Activated CD8-positive, alpha-beta memory T cell treated with anti-CD3 and anti-CD28 coated beads, Interleukin-2, amount 50 U/mL, for 1 hour (primary cell): Measurements from ENCODE around the gene NT5DC4.

Experiments used
- DNase-seq: peaks from one replicate; pipeline ENCODE4 v3.0.0-alpha.2; 2020; ENCODE audit errors: extremely low read depth

Gene NT5DC4

DNA sequence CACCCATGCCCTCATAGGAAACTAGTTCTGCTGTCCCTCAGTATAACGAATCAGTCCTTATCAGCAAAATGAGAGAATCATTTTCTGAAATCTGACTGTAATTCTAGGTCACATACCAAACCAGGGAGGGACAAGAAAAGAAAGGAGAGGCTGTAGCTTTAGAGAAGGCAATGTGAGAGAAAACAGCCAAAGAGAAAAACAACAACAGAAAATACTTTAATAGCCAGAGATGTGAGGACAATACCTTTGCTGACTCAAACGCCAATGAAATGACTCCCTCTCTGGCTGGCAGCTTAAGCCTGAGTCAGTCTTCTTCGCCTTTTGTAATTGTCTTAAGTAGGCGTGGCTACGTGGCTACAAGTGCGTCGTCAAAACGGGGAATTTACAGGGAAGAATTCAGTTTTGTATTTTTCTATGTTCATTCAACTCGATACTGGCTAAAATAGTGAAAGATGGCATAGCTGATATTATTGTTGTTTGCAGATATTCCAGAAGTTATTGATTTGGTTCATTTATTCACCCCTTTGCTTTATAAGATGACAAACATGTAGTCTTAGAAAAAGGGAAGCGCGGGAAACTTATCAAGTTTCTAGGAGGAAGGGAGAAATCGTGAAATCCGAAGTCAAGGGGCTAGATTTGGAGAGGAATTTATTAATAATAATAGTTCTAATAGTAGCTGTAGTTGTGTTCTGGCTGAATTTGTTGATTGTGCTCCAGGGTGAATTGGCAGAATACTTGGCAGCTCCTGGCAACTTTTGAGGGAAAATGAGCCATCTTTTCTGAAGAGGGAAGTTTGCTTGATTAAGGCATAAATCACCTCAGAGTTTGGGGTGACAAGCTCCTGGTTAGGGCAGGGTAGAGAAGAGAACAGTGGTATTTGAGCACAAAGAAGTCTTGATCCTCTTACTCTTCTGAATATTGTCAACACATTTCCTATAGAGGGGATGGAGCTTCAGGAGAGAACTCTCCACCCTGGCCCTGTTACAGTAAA lies 63.7 kb downstream of the NT5DC4 start, which contains the start of gene IL1A:
Gene IL1A, minus strand, starts transcription at position 295 of the 991 bp plus-strand sequence. CDS start 723 bp downstream, outside the sequence.
- no peak for DNase-seq

DNA sequence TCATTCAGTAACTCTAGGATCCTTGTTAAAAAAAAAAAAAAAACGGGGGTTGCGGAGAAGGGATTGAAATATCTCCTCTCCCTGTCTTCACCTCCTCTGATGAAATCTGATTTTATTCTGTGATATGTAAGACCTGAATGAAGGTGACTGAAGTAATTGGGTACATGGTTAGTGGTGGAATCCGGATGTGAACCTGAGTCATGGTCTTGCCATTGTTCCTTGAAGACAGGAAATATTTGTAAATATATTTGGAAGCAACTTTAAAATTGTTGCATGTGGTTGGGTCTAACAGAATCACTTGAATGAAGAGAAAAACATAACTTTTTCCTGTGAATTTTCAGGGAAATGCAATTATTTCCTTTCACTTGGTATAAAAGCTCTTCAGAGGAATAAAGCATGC lies 66.5 kb downstream of the NT5DC4 start:
- no peak for DNase-seq

DNA sequence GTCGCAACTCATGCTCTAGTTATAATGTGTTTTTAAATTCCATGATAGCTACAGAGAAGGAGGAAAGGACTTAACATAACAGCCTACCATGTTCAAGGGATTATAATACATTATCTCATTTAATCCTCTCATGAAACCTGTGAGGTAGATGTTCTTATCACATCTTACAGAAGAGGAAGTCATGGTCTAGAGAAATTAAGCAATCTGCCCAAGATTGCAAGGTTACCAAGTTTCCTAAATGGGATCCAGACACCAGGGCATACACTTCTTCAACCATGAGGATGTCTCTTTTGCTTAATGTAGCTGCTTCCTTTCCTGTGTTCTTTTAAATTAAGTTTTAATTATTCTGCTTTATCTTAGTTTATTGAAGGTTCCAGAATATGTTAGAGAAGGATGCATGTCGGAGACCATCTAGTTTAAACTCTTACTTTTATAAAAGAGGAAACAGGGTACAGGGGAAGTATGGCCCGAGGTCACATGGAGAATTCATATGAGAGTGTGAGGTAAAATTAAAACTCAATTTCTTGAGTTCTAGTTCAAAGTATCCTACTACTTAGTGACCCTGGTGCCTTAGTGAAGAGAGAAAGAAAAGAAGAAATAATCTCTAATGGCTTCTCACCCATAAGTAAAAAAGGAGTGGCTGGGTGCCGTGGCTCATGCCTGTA lies 67.0 kb downstream of the NT5DC4 start:
- no peak for DNase-seq

DNA sequence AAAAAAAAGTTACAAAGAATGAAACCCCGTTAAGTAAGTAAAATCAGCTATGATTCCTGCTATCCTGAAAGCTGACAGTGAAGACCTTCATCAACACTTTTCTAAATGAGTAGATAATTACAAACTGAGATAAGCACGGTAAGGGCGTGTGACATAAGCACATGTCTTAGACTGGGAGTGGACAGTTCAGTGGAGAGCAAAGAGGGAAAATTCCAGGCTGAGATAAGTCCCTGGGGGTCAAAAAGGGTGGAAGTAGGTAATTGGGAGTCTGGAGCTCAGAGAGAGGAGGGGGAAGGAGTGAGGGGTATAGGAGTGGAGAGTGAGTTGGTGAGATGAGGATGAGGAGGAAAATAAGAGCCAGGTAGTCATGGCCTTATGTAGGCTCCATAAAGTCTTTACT lies 67.8 kb downstream of the NT5DC4 start:
- no peak for DNase-seq
